Measurements from ENCODE around the gene MED13L.

Gene MED13L

GRCh38 chr12:115966376-115966775 is 311.1 kb downstream of the MED13L start:
- H3K27ac ChIP-seq = no peak overlapping the region
- TF ChIP-seq CTCF (IDR thresholded peaks at IDR 0.05) (no peak), ZFX (IDR thresholded peaks at IDR 0.05; ENCODE audit: borderline replicate concordance) (no peak)

GRCh38 chr12:115964626-115965025 is 312.9 kb downstream of the MED13L start:
- TF ChIP-seq CTCF (IDR thresholded peaks at IDR 0.05) = no peak
- TF ChIP-seq ZFX (IDR thresholded peaks at IDR 0.05; ENCODE audit: borderline replicate concordance) = no peak

GRCh38 chr12:115964214-115964613 is 313.3 kb downstream of the MED13L start:
- no peak for TF ChIP-seq ZFX (IDR thresholded peaks at IDR 0.05; ENCODE audit: borderline replicate concordance)
- no peak for TF ChIP-seq CTCF (IDR thresholded peaks at IDR 0.05)
- H3K27ac ChIP-seq = no peak overlapping the region

More at GRCh38 chr12:115964626-115965025, 312.9 kb downstream of the MED13L start:
- H3K27ac ChIP-seq = no peak overlapping the region

- H3K27ac ChIP-seq = no peak overlapping the region
- TF ChIP-seq CTCF (IDR thresholded peaks at IDR 0.05) (no peak), ZFX (IDR thresholded peaks at IDR 0.05; ENCODE audit: borderline replicate concordance) (no peak)
Measured at GRCh38 chr12:115962216-115962615, 315.3 kb downstream of the MED13L start.

- H3K27ac ChIP-seq = no peak overlapping the region
- no peak for TF ChIP-seq CTCF (IDR thresholded peaks at IDR 0.05)
- no peak for TF ChIP-seq ZFX (IDR thresholded peaks at IDR 0.05; ENCODE audit: borderline replicate concordance)
Measured at GRCh38 chr12:115960868-115961802, 316.4 kb downstream of the MED13L start.

GRCh38 chr12:115957686-115958290 is 319.7 kb downstream of the MED13L start:
- no peak overlapping the region for H3K27ac ChIP-seq
- no peak for TF ChIP-seq CTCF (IDR thresholded peaks at IDR 0.05)
- TF ChIP-seq ZFX (IDR thresholded peaks at IDR 0.05; ENCODE audit: borderline replicate concordance) = no peak

- H3K27ac ChIP-seq = peak overlapping the region; percentile 1; the same call in 1 of the 2 replicates
- TF ChIP-seq CTCF (IDR thresholded peaks at IDR 0.05) = no peak
Measured at GRCh38 chr12:115956659-115957058, 320.8 kb downstream of the MED13L start.

Data from 22Rv1 (cell line).